ENCODE results near the gene DYSF.

DYSF gene

DNA sequence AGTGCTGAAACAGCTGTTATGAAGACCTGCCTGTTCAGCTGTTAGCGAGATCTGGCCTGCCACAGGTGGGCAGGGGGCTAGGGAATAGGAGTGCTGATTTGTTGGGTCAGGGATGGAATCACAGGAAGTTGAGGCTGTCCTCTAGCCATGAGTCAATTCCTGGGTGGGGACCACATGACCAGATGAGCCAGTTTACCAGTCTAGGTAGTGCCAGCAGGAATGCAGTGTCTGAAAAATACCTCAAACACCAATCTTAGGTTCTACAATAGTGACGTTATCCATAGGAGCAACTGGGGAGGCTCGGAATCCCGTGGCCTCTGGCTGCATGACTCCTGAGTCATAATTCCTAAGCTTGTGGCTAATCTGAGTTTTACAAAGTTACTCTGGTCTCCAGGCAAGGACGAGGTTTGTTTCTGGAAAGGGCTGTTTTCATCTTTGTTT is 44.9 kb downstream of the DYSF start:
- no peaks in the 10 kb centered on the region for H3K9me3 ChIP-seq (ENCODE audit: insufficient read depth, low read depth, low read length)
- no peak overlapping the region for H2AFZ ChIP-seq (ENCODE audit: low read length)
- no peaks in the 10 kb centered on the region for H3K9me2 ChIP-seq (replicated peaks; ENCODE audit: low read depth, low read length)
- H4K20me1 ChIP-seq (ENCODE audit: insufficient read depth, low read length, poor library complexity, severe bottlenecking): no peaks in the 10 kb centered on the region
- H3K36me3 ChIP-seq (ENCODE audit: insufficient read depth, low read length): no peaks in the 10 kb centered on the region
- H3K9ac ChIP-seq (ENCODE audit: low read depth, low read length, poor library complexity, severe bottlenecking): no peak overlapping the region
- no peak for TF ChIP-seq EZH2phosphoT487 (IDR thresholded peaks at IDR 0.05; ENCODE audit: borderline replicate concordance)
- TF ChIP-seq, protein P1, sequence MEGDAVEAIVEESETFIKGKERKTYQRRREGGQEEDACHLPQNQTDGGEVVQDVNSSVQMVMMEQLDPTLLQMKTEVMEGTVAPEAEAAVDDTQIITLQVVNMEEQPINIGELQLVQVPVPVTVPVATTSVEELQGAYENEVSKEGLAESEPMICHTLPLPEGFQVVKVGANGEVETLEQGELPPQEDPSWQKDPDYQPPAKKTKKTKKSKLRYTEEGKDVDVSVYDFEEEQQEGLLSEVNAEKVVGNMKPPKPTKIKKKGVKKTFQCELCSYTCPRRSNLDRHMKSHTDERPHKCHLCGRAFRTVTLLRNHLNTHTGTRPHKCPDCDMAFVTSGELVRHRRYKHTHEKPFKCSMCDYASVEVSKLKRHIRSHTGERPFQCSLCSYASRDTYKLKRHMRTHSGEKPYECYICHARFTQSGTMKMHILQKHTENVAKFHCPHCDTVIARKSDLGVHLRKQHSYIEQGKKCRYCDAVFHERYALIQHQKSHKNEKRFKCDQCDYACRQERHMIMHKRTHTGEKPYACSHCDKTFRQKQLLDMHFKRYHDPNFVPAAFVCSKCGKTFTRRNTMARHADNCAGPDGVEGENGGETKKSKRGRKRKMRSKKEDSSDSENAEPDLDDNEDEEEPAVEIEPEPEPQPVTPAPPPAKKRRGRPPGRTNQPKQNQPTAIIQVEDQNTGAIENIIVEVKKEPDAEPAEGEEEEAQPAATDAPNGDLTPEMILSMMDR (conservative IDR thresholded peaks at IDR 0.05; ENCODE audit: low read length): no peak
- H3K79me2 ChIP-seq (ENCODE audit: insufficient read depth, low read length): no peaks in the 10 kb centered on the region
- H3K4me1 ChIP-seq (ENCODE audit: insufficient read depth, low read length, poor library complexity, severe bottlenecking): no peaks in the 10 kb centered on the region
- no peak overlapping the region for H3K4me3 ChIP-seq (ENCODE audit: low read length, poor library complexity, severe bottlenecking)
- H3F3A ChIP-seq (ENCODE audit: low read depth): no peaks in the 10 kb centered on the region
- no peak overlapping the region for H3K4me2 ChIP-seq (ENCODE audit: low read depth, low read length, poor library complexity, severe bottlenecking)
- H3K27me3 ChIP-seq (ENCODE audit: insufficient read depth, low read length, poor library complexity, severe bottlenecking): no peaks in the 10 kb centered on the region

DNA sequence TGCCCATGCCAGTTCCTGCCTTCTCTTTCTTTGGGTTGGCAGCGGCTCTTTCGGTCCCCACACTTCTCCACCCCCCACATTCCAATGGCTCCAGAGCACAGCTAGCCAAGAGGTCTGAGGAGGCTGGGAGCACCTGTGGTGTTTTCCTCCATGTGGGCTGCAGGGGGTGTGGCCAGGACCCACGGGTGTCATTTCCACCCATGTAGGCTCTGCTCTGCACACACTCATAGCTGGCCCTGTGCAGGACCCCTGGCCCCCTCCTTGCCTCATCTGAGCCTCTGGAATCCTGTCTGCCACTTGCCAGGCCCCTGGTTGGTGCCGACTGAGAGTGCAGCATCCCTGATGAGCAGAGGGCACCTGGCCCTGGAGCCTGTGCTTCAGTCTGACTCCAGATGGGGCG is 46.3 kb downstream of the DYSF start:
- TF ChIP-seq, protein P1 (conservative IDR thresholded peaks at IDR 0.05; ENCODE audit: low read length): no peak

DNA sequence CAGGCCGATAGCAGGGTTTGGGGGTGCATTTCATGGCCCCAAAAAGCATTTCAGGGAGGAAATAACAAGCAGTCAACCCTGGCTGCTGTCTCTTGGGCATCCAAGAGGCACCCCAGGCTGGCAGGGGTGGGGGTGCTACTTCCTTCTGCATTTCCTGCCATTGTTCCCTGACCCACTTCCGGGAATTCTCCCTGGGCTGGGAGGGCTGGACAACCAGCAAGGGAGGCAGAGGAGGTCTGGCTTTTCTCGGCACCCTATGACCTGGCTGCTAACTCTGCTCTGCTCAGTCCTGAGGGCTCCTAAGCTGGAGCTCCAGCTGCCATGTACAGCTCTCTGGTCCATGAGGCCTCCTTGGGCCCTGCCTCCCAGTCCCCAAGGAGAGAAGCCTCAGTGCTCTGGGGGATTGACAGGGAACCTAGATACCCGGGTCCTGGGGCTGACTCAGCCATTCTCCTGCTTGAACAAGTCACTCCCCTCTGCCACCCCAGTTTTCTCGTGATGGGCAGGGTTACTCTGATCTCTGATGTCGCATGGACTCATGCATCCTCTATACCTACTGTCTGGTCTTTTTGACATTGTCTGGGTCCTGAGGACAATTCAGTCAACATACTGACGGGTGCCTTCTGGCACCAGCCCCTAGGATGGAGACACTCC is 47.2 kb downstream of the DYSF start:
- Histone ChIP-seq H3K4me2 (ENCODE audit: low read depth, low read length, poor library complexity, severe bottlenecking) (no peak overlapping the region), H3K9ac (ENCODE audit: low read depth, low read length, poor library complexity, severe bottlenecking) (no peak overlapping the region)
- TF ChIP-seq, protein P1 (conservative IDR thresholded peaks at IDR 0.05; ENCODE audit: low read length): no peak
- TF ChIP-seq EZH2phosphoT487 (IDR thresholded peaks at IDR 0.05; ENCODE audit: borderline replicate concordance): no peak

More for the DNA sequence above, 46.3 kb downstream of the DYSF start:
- Histone ChIP-seq H3K79me2 (ENCODE audit: insufficient read depth, low read length) (no peaks in the 10 kb centered on the region), H3F3A (ENCODE audit: low read depth) (no peaks in the 10 kb centered on the region), H3K4me2 (ENCODE audit: low read depth, low read length, poor library complexity, severe bottlenecking) (no peak overlapping the region), H3K9me2 (replicated peaks; ENCODE audit: low read depth, low read length) (no peaks in the 10 kb centered on the region), H3K4me1 (ENCODE audit: insufficient read depth, low read length, poor library complexity, severe bottlenecking) (no peaks in the 10 kb centered on the region), H4K20me1 (ENCODE audit: insufficient read depth, low read length, poor library complexity, severe bottlenecking) (no peaks in the 10 kb centered on the region), H3K9me3 (ENCODE audit: insufficient read depth, low read depth, low read length) (no peaks in the 10 kb centered on the region), H3K36me3 (ENCODE audit: insufficient read depth, low read length) (no peaks in the 10 kb centered on the region), H3K9ac (ENCODE audit: low read depth, low read length, poor library complexity, severe bottlenecking) (no peak overlapping the region), H3K4me3 (ENCODE audit: low read length, poor library complexity, severe bottlenecking) (no peak overlapping the region), H3K27me3 (ENCODE audit: insufficient read depth, low read length, poor library complexity, severe bottlenecking) (no peaks in the 10 kb centered on the region), H2AFZ (ENCODE audit: low read length) (no peak overlapping the region)

More for the DNA sequence above, 47.2 kb downstream of the DYSF start:
- H3K27me3 ChIP-seq (ENCODE audit: insufficient read depth, low read length, poor library complexity, severe bottlenecking): no peaks in the 10 kb centered on the region
- no peaks in the 10 kb centered on the region for H3F3A ChIP-seq (ENCODE audit: low read depth)
- H3K79me2 ChIP-seq (ENCODE audit: insufficient read depth, low read length): no peaks in the 10 kb centered on the region
- no peak overlapping the region for H2AFZ ChIP-seq (ENCODE audit: low read length)
- H3K36me3 ChIP-seq (ENCODE audit: insufficient read depth, low read length): no peaks in the 10 kb centered on the region
- H3K4me1 ChIP-seq (ENCODE audit: insufficient read depth, low read length, poor library complexity, severe bottlenecking): no peaks in the 10 kb centered on the region
- no peaks in the 10 kb centered on the region for H3K9me3 ChIP-seq (ENCODE audit: insufficient read depth, low read depth, low read length)
- no peaks in the 10 kb centered on the region for H3K9me2 ChIP-seq (replicated peaks; ENCODE audit: low read depth, low read length)
- H4K20me1 ChIP-seq (ENCODE audit: insufficient read depth, low read length, poor library complexity, severe bottlenecking): no peaks in the 10 kb centered on the region
- no peak overlapping the region for H3K4me3 ChIP-seq (ENCODE audit: low read length, poor library complexity, severe bottlenecking)
